NCI-H446 treated with DMSO at 0.1 percent for 48 hours (cell line): ENCODE data around the gene SNX13.

Experiments
- DNase-seq: peaks from one replicate; lab custom pipeline; 2025; lab: John Stamatoyannopoulos, UW

Gene SNX13

GRCh38 chr7:17944720-17945119, 4.4 kb upstream of the SNX13 start:
- no peak for DNase-seq

GRCh38 chr7:17943006-17943405, 2.7 kb upstream of the SNX13 start:
- no peak for DNase-seq

GRCh38 chr7:17942231-17942630, 1.9 kb upstream of the SNX13 start:
- DNase-seq = no peak

- no peak for DNase-seq
Measured at GRCh38 chr7:17940951-17941431, 697 bp upstream of the SNX13 start.

- DNase-seq = no peak
Measured at GRCh38 chr7:17939606-17940301, 540 bp downstream of the SNX13 start.

GRCh38 chr7:17939211-17939605, 1.1 kb downstream of the SNX13 start:
- no peak for DNase-seq

GRCh38 chr7:17937506-17938120, 2.7 kb downstream of the SNX13 start:
- DNase-seq = no peak

- no peak for DNase-seq
Measured at GRCh38 chr7:17936321-17936720, 4.0 kb downstream of the SNX13 start.

GRCh38 chr7:17934612-17935240, 5.6 kb downstream of the SNX13 start:
- no peak for DNase-seq

GRCh38 chr7:17934094-17934493, 6.2 kb downstream of the SNX13 start:
- no peak for DNase-seq

GRCh38 chr7:17932770-17933169, 7.5 kb downstream of the SNX13 start:
- no peak for DNase-seq

- DNase-seq = no peak
Measured at GRCh38 chr7:17931069-17931468, 9.2 kb downstream of the SNX13 start.

GRCh38 chr7:17930546-17930945, 9.7 kb downstream of the SNX13 start:
- DNase-seq = no peak

GRCh38 chr7:17929647-17930395, 10.5 kb downstream of the SNX13 start:
- DNase-seq = no peak

GRCh38 chr7:17928055-17928454, 12.2 kb downstream of the SNX13 start:
- no peak for DNase-seq

- DNase-seq = no peak
Measured at GRCh38 chr7:17921857-17922416, 18.4 kb downstream of the SNX13 start.

GRCh38 chr7:17917842-17918241, 22.5 kb downstream of the SNX13 start:
- DNase-seq = no peak

GRCh38 chr7:17916786-17917185, 23.5 kb downstream of the SNX13 start:
- no peak for DNase-seq

GRCh38 chr7:17915796-17916195, 24.5 kb downstream of the SNX13 start:
- DNase-seq = no peak

- DNase-seq = no peak
Measured at GRCh38 chr7:17915168-17915567, 25.1 kb downstream of the SNX13 start.

GRCh38 chr7:17913250-17913649, 27.0 kb downstream of the SNX13 start:
- DNase-seq = no peak

GRCh38 chr7:17912536-17913235, 27.6 kb downstream of the SNX13 start:
- DNase-seq = no peak
